Endothelial cell of umbilical vein (primary cell): ENCODE results near the gene ATP10A. TPM values are rescaled to one million over a fixed set of nuclear protein-coding genes. Genes with fewer than 3 reads are reported as not detected.

ENCODE experiments used
- BruUV-seq: library from RNA; stranded (reverse); fragments of 400-500 nt; replicated peaks from 2 replicates; lab custom pipeline; 2021; lab: Mats Ljungman, UMichigan
- CTCF ChIA-PET: fragments of 300-600, 350-600 bp; sonication (Branson Sonifier 250); formaldehyde crosslinking; loops from one replicate; lab custom pipeline; 2021; ENCODE audit warnings: antibody characterized with exemption, inconsistent platforms; lab: Charles Lee
- POLR2A ChIA-PET: fragments of 300-600, 350-600 bp; sonication (Branson Sonifier 250); formaldehyde crosslinking; loops from one replicate; lab custom pipeline; 2021; ENCODE audit warnings: antibody characterized with exemption, inconsistent platforms; lab: Charles Lee
- DNase-seq: peaks from one replicate; pipeline ENCODE4 v3.0.0-alpha.2; 2011; ENCODE audit warnings: low read depth, low spot score
- FAIRE-seq: peaks from 2 replicates; lab custom pipeline; 2011; peaks lifted over from hg19 to GRCh38; lab: Jason Lieb, UNC
- H2AFZ ChIP-seq: 2 replicates; pipeline ENCODE4 v1.6.0; 2012; ENCODE audit warnings: low read depth, low read length, control low read depth, inconsistent platforms
- H3K27ac ChIP-seq: 2 replicates; pipeline ENCODE4 v1.5.1; 2011; ENCODE audit warnings: low read depth, mild to moderate bottlenecking, control low read depth, low read length, moderate library complexity; ENCODE audit not compliant: insufficient read depth
- H3K27me3 ChIP-seq, 2 experiments: 2 replicates each; pipeline versions ENCODE4 v1.6.0 to v1.6.1; 2011; ENCODE audit warnings: low read length in 2 of 2, mixed read lengths in 1 of 2; ENCODE audit not compliant: control insufficient read depth in 2 of 2, insufficient read depth in 2 of 2
- H3K36me3 ChIP-seq, 2 experiments: 2 replicates in 1 of 2; 3 replicates in 1 of 2; pipeline ENCODE4 v1.5.1; 2011; ENCODE audit warnings: low read length in 2 of 2, mild to moderate bottlenecking in 1 of 2, moderate library complexity in 1 of 2; ENCODE audit not compliant: control insufficient read depth in 2 of 2, insufficient read depth in 2 of 2; ENCODE audit errors: extremely low read depth in 1 of 2
- H3K4me1 ChIP-seq: 3 replicates; pipeline ENCODE4 v1.5.1; 2011; ENCODE audit warnings: mild to moderate bottlenecking, low read length; ENCODE audit not compliant: control insufficient read depth, insufficient read depth; ENCODE audit errors: extremely low read depth
- H3K4me2 ChIP-seq: 2 replicates; pipeline ENCODE4 v1.6.1; 2011; ENCODE audit warnings: low read length, control low read depth, mixed read lengths; ENCODE audit not compliant: insufficient read depth
- H3K4me3 ChIP-seq, 3 experiments: fragments of 200-600 bp in 1 of 3; sonication (generic), shearing (Covaris generic) in 1 of 3; replicated peaks in 1 of 3; 2 replicates each; pipeline ENCODE4 v1.5.1; 2011 to 2016; ENCODE audit warnings: control low read depth in 3 of 3, low read length in 3 of 3, mild to moderate bottlenecking in 2 of 3, inconsistent platforms in 1 of 3, low read depth in 1 of 3, moderate library complexity in 1 of 3; ENCODE audit not compliant: insufficient read depth in 1 of 3
- H3K79me2 ChIP-seq: 2 replicates; pipeline ENCODE4 v1.6.0; 2012; ENCODE audit warnings: low read length, inconsistent platforms; ENCODE audit not compliant: control insufficient read depth, insufficient read depth
- H3K9ac ChIP-seq: replicated peaks from 2 replicates; pipeline ENCODE3; 2011; ENCODE audit warnings: low read length, control low read depth; ENCODE audit not compliant: insufficient read depth; ENCODE audit errors: extremely low read depth
- H3K9me1 ChIP-seq: replicated peaks from 3 replicates; pipeline ENCODE4 v1.6.0; 2011; ENCODE audit warnings: mild to moderate bottlenecking, low read length; ENCODE audit not compliant: control insufficient read depth, insufficient read depth; ENCODE audit errors: extremely low read depth
- H3K9me3 ChIP-seq: replicated peaks from 2 replicates; pipeline ENCODE4 v1.5.1; 2012; ENCODE audit warnings: low read length, inconsistent platforms; ENCODE audit not compliant: control insufficient read depth, insufficient read depth
- H4K20me1 ChIP-seq: replicated peaks from 2 replicates; pipeline ENCODE3; 2011; ENCODE audit warnings: mild to moderate bottlenecking, low read length; ENCODE audit not compliant: control insufficient read depth, insufficient read depth; ENCODE audit errors: extremely low read depth
- EZH2 ChIP-seq: IDR thresholded peaks from 2 replicates; pipeline ENCODE4 v1.6.1; 2012; ENCODE audit warnings: borderline replicate concordance, low read depth, mild to moderate bottlenecking, moderate library complexity, low read length, inconsistent platforms; ENCODE audit not compliant: severe bottlenecking
- FOS ChIP-seq: IDR thresholded peaks from 2 replicates; pipeline ENCODE4 v1.6.1; 2011; ENCODE audit warnings: mild to moderate bottlenecking, low read length, moderate library complexity, borderline replicate concordance; ENCODE audit not compliant: insufficient read depth
- JUN ChIP-seq: IDR thresholded peaks from 2 replicates; pipeline ENCODE4 v1.6.1; 2011; ENCODE audit warnings: borderline replicate concordance, low read depth; ENCODE audit not compliant: insufficient read length, insufficient read depth
- MYC ChIP-seq: IDR thresholded peaks from one replicate; pipeline ENCODE4 v1.6.1; 2011; ENCODE audit warnings: mild to moderate bottlenecking, low read depth, low read length
- POLR2A ChIP-seq: IDR thresholded peaks from 2 replicates; pipeline ENCODE4 v1.6.1; 2012; ENCODE audit warnings: low read depth, mild to moderate bottlenecking, control low read depth, low read length
- dilution Hi-C: fragments of 300-500 bp; cut with MboI; formaldehyde crosslinking; loops from one replicate; pipeline ENCODE4 v1.15.0; 2019; ENCODE audit warnings: low sequenced_read_pairs; ENCODE audit not compliant: extremely low pct_ligation_motif_present
- intact Hi-C: fragments of 100-400 bp; cut with micrococcal nuclease; formaldehyde crosslinking; loops from one replicate; pipeline ENCODE4 v1.10.0; 2022
- polyA plus RNA-seq, 4 experiments: library from polyadenylated mRNA; depleted of rRNA in 3 of 4; stranded (reverse) in 3 of 4; unstranded in 1 of 4; fragments of >200 nt; gene quantifications; 2 replicates each; pipeline versions ENCODE4 v1.2.1 to v1.2.3, GENCODE V29; 2011 to 2012; ENCODE audit warnings: missing spikeins in 1 of 4
- total RNA-seq: library from RNA; stranded (reverse); gene quantifications from 2 replicates; pipeline ENCODE4 v1.2.3, GENCODE V29; 2021
- TF ChIP-seq, protein P1 (sequence below): IDR thresholded peaks from 2 replicates; pipeline ENCODE4 v1.6.1; 2011; ENCODE audit not compliant: insufficient read depth, insufficient read length
- TF ChIP-seq, protein P2 (sequence below), 2 donors: IDR thresholded peaks; 1 replicate in 1 of 2; 2 replicates in 1 of 2; pipeline ENCODE4 v1.5.1; 2011; ENCODE audit warnings: low read length in 2 of 2, mild to moderate bottlenecking in 2 of 2, moderate library complexity in 2 of 2, control low read depth in 1 of 2, inconsistent platforms in 1 of 2, low read depth in 1 of 2; ENCODE audit not compliant: insufficient read depth in 1 of 2; ENCODE audit errors: extremely low read depth in 1 of 2

ATP10A gene
- total and polyA plus RNA-seq, 2 donors (not counting 3 experiments of a cell fraction or from before 2014, with no cell fraction given), result not detected

DNA sequence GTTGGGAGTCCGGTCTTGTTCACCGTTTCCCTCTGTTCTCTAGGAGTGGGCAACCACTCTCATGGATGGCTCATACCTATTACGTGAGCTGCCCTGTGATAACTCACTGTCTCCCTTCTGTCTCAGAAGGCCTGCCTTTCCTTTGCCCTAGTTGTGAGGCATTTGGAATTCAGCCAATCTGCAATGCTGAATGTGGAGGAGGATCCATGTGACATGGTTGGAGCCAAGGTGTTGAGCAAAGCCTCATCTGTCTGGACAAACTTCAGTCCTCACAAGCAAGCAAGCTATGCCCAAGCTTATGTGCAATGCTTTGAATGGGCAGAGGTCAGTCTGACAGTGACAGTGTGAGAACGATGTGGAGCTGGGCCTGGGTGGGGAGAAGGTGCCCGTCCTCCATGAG, 37.8 kb upstream of the ATP10A start:
- no peaks in the 10 kb centered on the region for H4K20me1 ChIP-seq
- H3K27me3 ChIP-seq, result no peaks in the 10 kb centered on the region
- no peak overlapping the region for H3K27ac ChIP-seq
- TF ChIP-seq MYC, result no peak
- TF ChIP-seq FOS, result no peak
- TF ChIP-seq JUN, result no peak
- TF ChIP-seq POLR2A, result no peak
- TF ChIP-seq, protein P1, sequence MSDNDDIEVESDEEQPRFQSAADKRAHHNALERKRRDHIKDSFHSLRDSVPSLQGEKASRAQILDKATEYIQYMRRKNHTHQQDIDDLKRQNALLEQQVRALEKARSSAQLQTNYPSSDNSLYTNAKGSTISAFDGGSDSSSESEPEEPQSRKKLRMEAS, result no peak
- TF ChIP-seq EZH2, result no peak
- TF ChIP-seq, protein P2, sequence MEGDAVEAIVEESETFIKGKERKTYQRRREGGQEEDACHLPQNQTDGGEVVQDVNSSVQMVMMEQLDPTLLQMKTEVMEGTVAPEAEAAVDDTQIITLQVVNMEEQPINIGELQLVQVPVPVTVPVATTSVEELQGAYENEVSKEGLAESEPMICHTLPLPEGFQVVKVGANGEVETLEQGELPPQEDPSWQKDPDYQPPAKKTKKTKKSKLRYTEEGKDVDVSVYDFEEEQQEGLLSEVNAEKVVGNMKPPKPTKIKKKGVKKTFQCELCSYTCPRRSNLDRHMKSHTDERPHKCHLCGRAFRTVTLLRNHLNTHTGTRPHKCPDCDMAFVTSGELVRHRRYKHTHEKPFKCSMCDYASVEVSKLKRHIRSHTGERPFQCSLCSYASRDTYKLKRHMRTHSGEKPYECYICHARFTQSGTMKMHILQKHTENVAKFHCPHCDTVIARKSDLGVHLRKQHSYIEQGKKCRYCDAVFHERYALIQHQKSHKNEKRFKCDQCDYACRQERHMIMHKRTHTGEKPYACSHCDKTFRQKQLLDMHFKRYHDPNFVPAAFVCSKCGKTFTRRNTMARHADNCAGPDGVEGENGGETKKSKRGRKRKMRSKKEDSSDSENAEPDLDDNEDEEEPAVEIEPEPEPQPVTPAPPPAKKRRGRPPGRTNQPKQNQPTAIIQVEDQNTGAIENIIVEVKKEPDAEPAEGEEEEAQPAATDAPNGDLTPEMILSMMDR (IDR thresholded peaks at IDR 0.05; ENCODE audit: extremely low read depth in 1 of 2, insufficient read depth in 1 of 2, low read depth in 1 of 2, low read length in 2 of 2), result no peak
- H3K9me3 ChIP-seq, result peaks cover 17% of the 10 kb centered on the region
- H3K9me1 ChIP-seq, result no peaks in the 10 kb centered on the region
- H3K4me3 ChIP-seq, result no peak overlapping the region
- no peak overlapping the region for H2AFZ ChIP-seq
- no peaks in the 10 kb centered on the region for H3K4me1 ChIP-seq
- DNase-seq (no peak), FAIRE-seq (no peak)
- no peaks in the 10 kb centered on the region for H3K79me2 ChIP-seq
- intact Hi-C loops, result no loop called here
- CTCF ChIA-PET, result no interaction called here
- no peaks in the 10 kb centered on the region for H3K36me3 ChIP-seq
- no TSS peak for BruUV-seq
- no peak overlapping the region for H3K4me2 ChIP-seq
- dilution Hi-C loops, result no loop called here
- no peak overlapping the region for H3K9ac ChIP-seq
- POLR2A ChIA-PET, result no interaction called here
